ENCODE results near the gene KCNIP1.

KCNIP1 gene

DNA sequence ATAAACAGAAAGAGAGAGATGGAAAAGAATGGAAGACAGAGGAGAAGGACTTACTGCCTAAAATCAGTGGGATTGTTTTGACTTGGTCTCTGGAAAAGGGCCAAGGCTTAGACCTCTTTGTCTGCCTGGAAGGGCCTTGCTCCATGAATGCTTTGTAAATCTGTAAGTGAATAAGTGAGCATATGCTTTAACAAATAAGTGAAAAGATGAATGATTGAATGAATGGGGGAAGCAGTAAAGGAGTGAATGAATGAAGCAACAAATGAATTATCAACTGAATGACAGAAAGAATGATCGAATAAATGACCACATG is 5.5 kb downstream of the KCNIP1 start:
- no peak for DNase-seq

DNA sequence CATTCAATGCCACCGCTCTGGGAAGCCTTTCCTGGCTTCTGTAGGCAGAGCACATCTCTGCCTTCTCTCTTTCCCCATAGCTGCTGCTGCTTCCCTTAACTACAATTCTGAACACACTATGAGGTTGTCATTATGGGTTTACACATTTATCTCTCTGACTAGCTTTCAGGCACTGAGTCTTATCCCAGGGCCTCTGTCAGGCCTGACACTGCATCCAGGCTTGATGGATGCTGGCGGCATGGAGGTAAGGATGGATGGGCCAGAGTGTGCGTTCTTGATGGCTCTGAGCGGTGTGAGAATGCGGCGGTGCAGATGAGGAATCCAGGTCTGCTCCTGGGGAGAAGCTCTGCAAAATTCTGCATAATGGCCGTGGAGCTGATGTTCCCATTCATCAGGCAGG is 6.3 kb downstream of the KCNIP1 start:
- no peak for DNase-seq

DNA sequence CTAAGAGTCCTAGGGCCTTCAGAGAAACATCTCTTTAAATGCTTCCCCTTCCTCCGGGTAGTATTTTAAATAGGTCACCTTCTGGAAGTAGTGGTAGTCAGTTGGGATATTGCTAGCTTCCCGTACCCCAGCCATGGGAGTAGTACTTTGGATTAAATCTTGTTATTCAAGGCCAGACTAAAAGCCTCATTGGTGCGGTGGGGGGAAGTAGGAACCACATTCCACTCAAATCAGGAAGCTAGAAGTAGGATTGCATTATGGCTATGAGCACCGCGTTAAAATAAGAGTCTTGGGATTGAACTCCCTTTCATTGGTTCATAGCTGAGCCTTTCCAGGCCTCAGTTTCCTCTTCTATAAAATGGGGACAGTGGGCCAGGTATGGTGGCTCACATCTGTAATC is 6.7 kb downstream of the KCNIP1 start:
- no peak for DNase-seq

DNA sequence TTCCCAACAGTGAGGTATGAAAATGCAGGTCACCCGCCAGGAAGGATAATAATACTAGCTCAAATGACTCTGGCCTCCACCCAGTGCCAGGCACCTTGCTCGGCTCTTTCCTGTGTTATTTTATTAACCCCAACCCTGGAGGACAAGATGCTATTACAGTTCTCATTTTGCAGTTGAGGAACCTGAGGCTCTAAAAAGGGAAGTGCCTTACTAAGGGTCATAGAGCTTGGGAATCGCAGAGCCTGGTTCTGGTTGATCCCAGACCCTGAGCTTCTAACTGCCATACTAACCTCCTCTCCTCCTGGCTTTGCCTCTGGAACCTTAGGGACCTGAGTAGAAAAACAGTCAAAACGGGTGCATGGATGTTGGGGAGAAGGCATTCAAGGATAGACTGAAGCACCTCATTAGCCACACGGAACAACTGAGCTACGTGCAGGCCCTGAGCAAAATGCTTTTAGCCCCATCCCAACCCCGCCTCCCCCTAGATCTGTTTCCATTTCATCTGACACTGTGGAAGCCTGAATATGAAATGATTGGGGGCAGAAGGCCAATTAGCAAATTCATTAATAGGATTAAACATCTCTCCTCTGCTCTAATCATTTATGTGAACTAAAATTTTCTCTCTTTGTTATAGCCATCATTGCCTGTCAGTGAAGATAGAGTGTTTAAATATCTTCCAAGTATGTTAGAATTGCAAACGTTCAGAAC is 7.9 kb downstream of the KCNIP1 start:
- no peak for DNase-seq

DNA sequence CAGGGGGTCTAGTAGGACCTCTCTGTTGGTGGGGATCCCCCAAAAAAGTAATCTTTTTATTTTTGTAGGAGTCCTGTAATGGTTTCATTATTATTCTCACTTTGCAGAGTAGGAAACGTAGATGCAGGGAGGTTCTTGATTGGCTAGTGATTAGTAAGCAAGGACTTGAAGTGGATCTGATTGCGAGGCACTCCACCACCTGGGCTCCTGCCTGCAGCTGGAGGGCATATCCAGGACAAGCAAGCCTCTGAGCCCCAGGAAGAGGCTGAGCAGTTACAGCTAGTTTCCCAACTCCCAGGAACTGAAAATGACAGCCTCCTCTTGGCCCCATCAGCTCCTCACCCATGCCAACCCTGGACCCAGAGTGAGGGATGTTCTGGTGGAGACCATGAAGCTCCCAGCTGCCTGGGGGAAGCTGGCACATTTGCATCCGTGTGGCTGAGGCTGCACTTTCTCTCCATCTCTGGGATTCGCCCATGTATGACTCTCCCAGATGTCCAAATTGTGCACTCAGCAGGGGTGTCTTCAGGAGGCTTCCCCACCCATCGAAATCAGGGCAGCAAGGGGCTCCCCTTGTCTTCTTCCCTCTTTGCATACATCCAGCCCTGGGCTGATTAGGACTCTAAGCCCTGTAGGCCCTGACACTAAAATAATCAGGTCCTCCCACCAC is 10.2 kb downstream of the KCNIP1 start:
- no peak for DNase-seq

DNA sequence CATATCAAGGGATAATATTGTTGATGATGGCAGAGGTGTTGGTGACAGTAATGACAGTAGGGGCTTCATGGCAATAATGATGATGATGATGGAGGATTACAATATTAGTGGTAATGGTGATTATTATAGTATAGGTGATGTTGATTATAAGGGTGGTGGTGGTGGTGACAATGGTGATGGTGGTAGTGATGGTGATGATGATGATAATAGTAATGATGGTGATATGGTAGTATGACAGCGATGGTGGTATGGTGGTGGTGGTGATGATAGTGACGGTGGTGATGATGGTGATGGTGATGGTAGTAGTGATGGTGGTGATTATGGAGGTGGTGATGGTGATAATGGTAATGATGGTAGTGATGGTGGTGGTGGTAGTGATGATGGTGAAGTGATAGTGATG is 13.6 kb downstream of the KCNIP1 start:
- no peak for DNase-seq

DNA sequence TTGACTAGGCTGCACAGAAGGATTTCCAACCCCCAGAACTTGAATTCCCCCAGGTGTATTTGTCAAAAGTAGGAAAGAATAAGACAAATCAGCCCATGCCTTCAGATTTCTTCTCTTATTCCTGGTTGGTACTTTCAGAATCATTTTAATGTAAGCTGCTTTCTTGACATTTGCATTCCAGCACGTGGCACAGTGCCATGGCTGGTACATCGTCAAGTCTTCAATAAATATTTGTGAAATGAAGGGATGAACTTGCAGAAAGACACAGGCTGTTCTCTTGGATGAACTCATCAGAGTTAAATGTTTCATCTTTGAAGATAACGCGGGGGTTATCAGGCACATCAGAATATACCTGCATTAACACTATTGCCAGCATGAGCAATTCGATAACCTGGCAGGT is 14.5 kb downstream of the KCNIP1 start:
- DNase-seq, result no peak

DNA sequence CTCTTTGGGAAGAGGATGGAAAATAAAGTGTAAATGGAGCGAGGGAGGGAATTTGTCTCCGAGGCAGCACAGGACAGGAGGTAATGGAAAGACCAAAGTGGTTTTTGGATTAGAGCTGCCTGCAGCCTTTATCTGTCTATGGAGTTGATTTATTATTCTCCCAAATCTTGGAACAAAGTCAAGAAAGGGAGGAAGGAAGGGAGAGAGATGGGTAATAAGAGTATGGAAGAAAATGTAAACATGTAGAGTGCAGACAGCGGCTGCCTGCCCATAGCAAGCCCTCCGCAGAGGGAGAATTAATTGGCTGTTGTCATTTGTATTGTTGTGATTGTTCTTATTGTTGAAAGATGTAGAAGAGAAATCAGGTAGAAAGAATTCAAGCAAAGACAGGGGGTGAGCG is 15.7 kb downstream of the KCNIP1 start:
- no peak for DNase-seq

DNA sequence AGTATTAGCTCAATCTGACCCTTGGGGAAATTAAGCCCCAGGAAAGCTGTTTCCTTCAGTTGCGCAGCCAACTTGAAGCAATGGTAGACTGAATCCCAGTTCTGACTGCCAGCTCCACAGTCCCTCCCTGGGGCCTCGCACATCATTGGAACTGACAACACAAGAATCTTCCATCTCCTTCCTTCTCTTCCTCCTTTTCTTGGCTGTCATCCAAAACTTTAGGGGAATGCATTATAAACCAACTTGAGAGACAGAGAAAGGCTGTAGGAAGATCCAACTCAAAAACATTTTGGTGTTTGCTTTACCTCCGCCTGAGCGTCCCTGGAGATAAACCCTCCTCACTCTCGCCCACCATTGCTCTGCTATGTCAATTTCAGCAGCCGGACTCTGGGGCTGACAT is 16.6 kb downstream of the KCNIP1 start:
- no peak for DNase-seq

DNA sequence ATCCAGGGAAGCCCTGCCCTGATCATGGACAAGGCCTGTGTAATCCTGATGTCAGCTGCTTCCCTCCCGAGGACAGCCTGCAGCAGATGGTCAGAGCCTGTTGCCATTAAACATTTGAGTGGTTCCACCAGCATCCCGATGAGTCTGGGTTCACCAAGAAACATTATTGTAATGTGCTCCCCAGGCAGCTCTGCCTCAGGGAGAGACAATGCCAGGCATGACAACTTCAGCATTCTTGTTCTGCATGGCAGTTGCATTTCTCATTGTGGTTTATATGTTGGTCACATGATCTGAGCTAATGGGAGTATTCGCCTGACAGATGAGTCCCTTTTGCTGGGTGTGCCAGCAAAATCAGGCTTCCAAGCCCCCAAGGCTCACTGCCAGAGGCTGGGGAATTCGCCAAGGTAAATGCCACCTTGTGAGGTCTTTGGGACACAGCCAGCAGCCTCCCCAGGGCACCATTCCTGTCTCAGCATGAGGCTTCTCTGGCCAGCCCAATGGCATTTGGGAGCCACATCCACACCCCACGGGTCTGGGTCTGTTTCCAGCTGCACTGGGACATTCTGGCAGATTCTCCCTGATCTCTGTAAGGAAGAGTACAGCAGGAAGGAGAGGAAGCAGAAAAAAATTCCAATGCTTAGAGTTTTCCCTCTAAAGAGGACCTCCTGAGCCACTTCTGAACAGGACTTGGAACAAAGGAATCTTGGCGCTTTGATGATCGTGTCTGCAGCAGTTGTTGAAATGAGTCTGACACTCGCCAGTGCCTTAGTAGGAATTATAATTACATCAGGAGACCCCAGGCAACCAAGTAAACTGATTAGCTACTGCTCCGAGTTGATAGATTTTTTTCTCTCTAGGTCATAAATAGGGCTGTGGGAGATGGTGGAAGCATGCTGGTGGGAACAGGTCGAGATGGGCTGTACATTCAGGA is 18.7 kb downstream of the KCNIP1 start:
- DNase-seq, result no peak

DNA sequence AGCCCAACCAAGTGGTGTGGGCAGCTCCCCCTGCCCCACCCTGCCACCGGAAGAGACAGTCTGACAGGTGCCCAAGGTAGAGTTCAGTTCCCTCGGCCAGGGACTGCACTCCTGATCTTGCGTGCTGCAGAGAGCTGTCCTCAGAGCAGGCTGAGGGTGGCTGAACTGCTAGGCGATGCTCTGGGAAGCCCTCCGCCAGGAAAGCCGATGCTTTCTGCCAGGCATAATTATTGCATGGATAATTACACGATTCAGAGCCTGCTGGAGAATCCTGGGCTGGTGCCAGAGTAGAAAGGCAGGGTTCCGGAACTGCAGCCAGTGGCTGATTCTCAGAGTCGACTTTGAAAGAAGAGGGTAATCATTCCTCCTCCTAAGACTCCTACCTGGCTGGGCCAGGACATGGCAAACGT is 19.3 kb downstream of the KCNIP1 start:
- DNase-seq, result no peak

DNA sequence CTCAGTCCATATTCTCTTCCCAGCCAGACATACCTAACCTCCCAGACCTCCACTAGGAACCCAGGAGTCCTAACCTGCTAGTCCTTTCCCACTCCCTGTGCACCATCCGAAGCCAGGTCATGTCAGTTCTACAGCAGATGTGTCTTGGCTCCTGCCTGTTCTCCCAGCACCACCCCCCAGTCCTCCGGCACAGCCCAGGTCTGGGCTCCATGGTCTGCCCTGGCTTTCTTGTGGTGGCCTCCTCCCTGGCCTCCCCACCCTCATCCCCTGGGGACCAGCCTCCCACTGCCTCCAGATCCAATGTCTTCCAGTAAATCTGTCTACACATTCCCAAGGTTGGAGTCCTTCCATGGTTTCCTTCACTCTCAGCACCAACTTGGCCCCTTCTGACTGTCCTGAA is 20.0 kb downstream of the KCNIP1 start:
- DNase-seq, result no peak

DNA sequence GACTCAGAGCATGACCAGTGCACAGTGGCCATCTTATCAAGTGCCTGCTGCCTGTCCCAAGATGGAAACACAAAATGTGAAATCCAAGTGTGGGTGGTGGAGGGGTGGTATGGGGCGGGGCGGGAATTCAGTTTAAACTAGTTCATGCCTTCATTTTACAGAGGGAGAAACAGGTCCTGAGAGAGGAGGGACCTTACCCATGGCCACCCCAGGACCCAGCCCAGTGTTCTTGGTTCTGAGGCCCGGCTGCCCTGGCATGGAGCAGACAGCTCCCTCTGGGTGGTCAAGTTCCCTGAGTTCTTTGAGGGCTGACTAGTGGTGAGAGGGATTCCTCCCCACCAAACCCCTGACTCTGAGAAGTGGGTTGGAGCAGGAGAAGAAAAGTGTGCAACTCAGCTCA is 20.8 kb downstream of the KCNIP1 start:
- no peak for DNase-seq

DNA sequence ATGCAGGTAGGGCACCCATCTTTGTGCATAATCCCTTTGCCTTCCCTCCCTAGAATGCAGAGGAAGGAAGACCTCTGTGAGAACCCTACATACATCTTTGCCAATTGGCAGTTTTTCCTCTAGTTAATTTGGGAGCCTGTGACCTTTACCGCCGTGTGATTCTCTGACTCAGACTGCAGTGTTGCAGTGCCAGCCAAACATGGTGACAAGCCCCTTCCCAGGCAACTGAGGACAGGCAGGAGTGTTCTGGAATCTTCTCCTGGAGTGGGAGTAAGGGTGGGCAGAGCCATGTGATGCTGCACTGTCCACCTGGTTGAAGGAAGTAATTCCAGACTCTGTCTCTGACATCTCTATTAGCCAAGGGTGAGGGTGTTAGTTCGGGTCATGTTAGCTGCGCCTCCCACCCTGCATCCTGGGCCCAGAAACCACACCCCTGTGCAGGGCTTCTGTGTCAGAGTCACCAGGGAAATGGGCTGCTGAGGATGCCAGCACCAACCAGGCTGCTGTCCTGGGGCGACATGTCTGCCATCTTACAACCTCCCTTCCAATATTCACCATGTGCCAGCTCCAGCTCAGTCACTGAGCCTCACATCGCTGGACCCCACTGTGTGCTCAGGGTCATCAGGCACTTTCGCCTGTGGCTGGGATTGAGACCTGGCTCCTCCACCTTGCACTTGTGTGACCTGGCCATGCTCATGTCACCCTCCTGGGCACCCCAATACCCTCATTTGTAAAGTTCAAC is 21.8 kb downstream of the KCNIP1 start:
- no peak for DNase-seq

DNA sequence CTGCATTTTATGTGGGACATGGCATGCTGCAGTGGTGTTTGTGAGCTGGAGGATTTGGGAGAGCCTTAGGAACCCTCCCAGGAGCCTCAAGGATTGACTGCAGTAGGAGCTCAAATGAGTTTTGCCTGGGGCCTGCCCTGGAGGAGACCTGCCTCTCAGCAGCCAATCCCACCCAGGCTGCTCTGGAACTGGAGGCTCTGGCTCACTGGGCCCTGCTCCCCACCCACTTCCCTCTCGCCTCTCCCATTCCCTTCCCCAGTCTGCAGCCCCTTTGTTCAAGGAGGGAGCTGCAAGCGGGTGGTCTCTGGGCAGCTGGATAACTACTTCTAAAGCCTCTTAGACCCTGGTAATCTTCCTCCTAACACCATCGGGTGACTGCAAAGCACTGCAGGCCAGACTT is 24.2 kb downstream of the KCNIP1 start:
- DNase-seq, result no peak

DNA sequence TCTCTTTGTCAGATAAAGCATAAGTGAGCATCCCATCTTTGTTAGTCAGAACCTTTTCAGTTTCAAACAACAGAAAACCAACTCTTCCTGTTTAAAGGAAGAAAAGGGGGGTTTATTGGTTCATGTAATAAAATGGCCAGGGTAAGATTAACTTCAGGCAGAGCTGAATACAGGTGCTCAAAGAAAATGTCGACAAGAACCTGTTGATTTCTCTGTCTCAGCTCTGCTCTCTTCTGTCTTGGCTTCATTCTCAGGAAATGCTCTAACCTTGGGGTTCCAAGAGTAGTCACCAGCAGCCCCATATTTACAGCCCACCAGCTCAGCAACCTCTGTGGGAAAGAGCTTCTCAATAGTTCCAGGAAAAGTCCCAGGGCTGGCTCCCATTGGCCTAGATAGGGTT is 25.2 kb downstream of the KCNIP1 start:
- no peak for DNase-seq

DNA sequence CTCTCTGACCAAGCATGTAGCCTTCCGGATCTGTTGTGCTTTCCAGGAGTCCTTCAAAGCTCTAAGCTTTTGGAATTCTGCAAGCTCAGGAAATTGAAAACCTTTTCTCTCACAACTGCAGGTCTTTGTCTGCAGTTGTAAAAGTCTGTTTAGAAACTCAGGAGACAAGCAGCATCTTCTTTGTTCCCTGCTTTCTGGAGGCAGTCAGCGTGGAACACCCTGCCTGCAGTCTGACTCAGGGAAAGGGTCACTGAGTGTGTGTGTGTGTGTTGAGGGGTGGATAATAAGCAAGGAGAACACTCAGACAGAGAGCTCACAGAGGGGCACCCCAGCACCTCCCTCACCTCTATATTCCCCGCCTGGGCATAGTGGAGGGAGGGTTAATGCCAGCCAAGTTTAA is 29.1 kb downstream of the KCNIP1 start:
- DNase-seq, result no peak

DNA sequence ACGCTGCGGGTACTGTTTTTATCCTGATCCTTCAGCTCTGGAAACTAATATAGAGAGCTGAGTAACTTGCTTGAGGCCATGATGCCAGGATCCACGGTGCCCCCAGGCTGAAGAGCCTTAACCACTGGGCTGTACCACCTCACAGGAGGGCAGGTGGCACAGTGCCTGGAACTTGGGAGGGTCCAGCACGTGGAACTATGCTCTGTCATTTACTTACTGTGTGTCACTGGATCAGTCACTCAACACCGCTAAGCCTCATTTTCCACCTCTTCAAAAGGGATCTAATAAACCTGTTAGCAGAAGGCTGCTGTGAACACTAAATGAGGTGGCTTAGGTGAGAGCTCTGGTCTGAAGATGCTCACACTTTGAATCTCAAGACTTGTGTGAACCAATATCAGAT is 29.6 kb downstream of the KCNIP1 start:
- no peak for DNase-seq

DNA sequence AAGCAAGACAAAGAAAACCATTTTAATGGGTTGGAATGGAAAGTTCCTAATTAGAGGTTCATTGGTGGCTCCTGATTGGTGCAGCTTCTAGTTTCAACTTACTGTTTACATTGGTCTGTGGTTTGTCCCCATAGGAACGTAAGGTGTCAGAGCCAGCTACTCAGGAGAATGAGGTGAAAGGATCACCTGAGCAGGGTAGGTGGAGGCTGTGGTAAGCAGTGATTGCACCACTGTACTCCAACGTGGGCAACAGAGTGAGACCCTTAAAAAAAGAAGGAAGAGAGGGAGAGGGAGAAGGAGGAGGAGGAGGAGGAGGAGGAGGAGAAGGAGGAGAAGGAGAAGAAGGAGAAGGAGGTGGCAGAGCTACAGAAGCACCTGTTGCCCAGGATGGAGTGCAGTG is 30.4 kb downstream of the KCNIP1 start:
- no peak for DNase-seq

DNA sequence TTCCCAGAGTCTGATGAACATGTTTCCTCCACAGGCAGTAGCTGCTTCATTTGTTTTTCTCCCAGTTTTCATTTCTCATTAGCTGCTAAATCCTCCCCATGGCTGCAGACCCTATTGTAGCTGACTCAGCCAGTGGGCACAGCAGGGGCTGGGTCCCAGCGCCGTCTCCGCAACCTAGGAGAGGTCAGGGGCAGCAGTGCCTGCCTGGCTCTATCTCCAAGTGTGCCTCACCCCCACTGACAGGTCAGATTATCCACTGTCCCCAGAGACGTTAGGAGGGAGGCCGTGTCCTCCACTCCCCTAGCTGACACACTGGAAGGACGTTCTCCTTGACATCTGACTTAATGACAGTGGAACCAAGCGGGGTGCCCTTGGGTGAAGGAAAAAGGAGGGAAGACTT is 31.1 kb downstream of the KCNIP1 start:
- no peak for DNase-seq

DNA sequence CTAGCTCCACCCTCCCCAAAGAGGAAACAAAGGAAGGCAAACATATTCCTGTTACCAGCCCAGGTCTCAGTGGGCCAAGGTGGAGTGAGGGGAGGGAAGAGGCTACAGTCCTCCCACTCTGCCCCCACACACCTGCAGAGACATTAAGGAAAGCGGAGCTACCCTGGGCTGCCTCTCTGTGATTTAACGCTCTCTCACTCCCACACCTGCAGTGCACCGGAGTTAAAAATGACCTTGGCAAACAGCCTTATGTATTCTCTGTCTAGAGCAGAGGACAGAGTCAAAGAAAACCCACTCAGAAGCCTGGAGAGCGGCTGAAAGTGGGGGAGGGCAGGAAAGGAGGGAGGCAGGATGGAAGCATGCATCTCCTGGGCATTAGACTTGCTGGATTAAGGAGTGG is 32.7 kb downstream of the KCNIP1 start:
- no peak for DNase-seq

DNA sequence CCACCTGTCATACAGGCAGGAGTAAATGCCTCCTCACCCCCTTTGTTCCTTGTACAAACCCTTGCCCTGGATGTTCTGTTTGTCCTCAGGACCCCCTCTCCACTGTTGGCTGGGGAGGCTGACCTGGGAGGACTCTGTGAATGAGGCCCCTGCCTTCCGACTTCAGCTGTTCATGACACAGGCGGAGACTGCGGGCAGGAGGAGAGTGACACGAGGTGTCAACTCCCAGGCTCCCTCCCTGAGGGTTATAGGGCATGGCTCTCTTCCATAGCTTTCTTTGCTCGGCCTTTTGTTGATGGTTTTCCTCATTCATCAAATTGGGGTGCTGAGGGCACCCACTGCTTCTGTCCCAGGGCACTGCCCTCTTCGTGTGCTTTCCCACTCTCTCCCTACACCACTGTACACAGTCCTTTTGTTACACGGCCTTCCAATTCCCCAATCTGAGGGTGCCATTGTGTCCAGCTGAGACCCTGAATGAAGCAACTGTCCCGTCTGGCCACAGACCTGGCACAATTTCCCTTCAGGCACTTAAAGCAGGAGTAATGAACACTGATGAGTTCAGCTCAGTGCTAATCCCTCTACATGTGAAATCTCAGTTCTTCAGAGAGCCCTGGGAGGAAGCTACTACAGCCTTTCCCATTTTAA is 33.8 kb downstream of the KCNIP1 start:
- DNase-seq, result no peak

DNA sequence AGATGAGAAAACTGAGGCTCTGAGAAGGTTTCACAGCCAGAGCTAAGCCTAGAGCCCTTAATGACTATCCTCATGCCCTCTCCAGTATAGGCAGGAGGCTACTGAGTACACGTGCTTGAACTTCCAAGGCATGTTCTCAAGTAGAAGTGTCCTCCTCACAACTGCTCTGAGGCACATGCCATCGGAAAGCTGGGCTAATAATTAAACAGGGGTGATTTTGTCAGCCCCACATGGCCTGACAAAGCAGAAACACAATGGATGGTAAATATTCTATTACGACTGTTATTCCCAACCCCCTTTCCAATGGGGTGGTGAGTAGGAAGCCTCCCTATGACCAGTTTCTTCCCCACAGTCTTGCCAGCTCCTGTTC is 34.3 kb downstream of the KCNIP1 start:
- DNase-seq, result no peak

All from NCI-H146 (cell line).